Loucy (cell line): Measurements from ENCODE around the gene CST5.

Source experiments
- H2AFZ ChIP-seq: fragments of 200-600 bp; sonication (generic); 2 replicates; pipeline ENCODE4 v1.6.0; 2016; ENCODE audit warnings: antibody characterized with exemption, mild to moderate bottlenecking, low read length, moderate library complexity
- H3F3A ChIP-seq: fragments of 200-600 bp; 2 replicates; pipeline ENCODE4 v1.6.0; 2016; ENCODE audit warnings: antibody characterized with exemption, low read depth, mild to moderate bottlenecking
- H3K27me3 ChIP-seq: fragments of 200-600 bp; sonication (generic); 2 replicates; pipeline ENCODE4 v1.6.1; 2014; ENCODE audit warnings: low read length, mild to moderate bottlenecking; ENCODE audit not compliant: insufficient read depth, poor library complexity, severe bottlenecking
- H3K36me3 ChIP-seq: fragments of 200-600 bp; sonication (generic); 2 replicates; pipeline ENCODE4 v1.6.1; 2016; ENCODE audit warnings: low read length; ENCODE audit not compliant: insufficient read depth
- H3K4me1 ChIP-seq: fragments of 200-600 bp; sonication (generic); 2 replicates; pipeline ENCODE4 v1.5.1; 2014; ENCODE audit warnings: low read length, mild to moderate bottlenecking; ENCODE audit not compliant: insufficient read depth, poor library complexity, severe bottlenecking
- H3K4me2 ChIP-seq: fragments of 200-600 bp; sonication (generic); 2 replicates; pipeline ENCODE4 v1.6.0; 2014; ENCODE audit warnings: antibody characterized with exemption, low read length, low read depth, mild to moderate bottlenecking; ENCODE audit not compliant: poor library complexity, severe bottlenecking
- H3K4me3 ChIP-seq: fragments of 200-600 bp; sonication (generic); 2 replicates; pipeline ENCODE4 v1.5.1; 2014; ENCODE audit warnings: low read length, mild to moderate bottlenecking, mixed read lengths; ENCODE audit not compliant: poor library complexity, severe bottlenecking
- H3K79me2 ChIP-seq: fragments of 200-600 bp; sonication (generic); 2 replicates; pipeline ENCODE4 v1.6.1; 2014; ENCODE audit warnings: low read length; ENCODE audit not compliant: insufficient read depth
- H3K9ac ChIP-seq: fragments of 200-600 bp; sonication (generic); 2 replicates; pipeline ENCODE4 v1.6.0; 2014; ENCODE audit warnings: mild to moderate bottlenecking, low read depth, low read length, moderate library complexity; ENCODE audit not compliant: poor library complexity, severe bottlenecking
- H3K9me2 ChIP-seq: fragments of 200-600 bp; sonication (generic); replicated peaks from 2 replicates; pipeline ENCODE4 v1.6.1; 2016; ENCODE audit warnings: low read depth, low read length, mixed read lengths
- H3K9me3 ChIP-seq: fragments of 200-600 bp; sonication (generic); 2 replicates; pipeline ENCODE4 v1.6.1; 2014; ENCODE audit warnings: mild to moderate bottlenecking, antibody characterized with exemption, low read length, low read depth; ENCODE audit not compliant: insufficient read depth
- H4K20me1 ChIP-seq: fragments of 200-600 bp; sonication (generic); 2 replicates; pipeline ENCODE4 v1.6.0; 2014; ENCODE audit warnings: antibody characterized with exemption, low read length, mild to moderate bottlenecking; ENCODE audit not compliant: insufficient read depth, poor library complexity, severe bottlenecking
- EZH2phosphoT487 ChIP-seq: fragments of 200-600 bp; IDR thresholded peaks from 2 replicates; pipeline ENCODE4 v1.6.1; 2018; ENCODE audit warnings: antibody characterized with exemption, mild to moderate bottlenecking, moderate library complexity, borderline replicate concordance
- TF ChIP-seq, protein P1 (sequence below): fragments of 200-600 bp; sonication (generic); conservative IDR thresholded peaks from 2 replicates; pipeline ENCODE4 v1.5.1; 2014; ENCODE audit warnings: mild to moderate bottlenecking, antibody characterized with exemption, low read length

CST5 gene

DNA sequence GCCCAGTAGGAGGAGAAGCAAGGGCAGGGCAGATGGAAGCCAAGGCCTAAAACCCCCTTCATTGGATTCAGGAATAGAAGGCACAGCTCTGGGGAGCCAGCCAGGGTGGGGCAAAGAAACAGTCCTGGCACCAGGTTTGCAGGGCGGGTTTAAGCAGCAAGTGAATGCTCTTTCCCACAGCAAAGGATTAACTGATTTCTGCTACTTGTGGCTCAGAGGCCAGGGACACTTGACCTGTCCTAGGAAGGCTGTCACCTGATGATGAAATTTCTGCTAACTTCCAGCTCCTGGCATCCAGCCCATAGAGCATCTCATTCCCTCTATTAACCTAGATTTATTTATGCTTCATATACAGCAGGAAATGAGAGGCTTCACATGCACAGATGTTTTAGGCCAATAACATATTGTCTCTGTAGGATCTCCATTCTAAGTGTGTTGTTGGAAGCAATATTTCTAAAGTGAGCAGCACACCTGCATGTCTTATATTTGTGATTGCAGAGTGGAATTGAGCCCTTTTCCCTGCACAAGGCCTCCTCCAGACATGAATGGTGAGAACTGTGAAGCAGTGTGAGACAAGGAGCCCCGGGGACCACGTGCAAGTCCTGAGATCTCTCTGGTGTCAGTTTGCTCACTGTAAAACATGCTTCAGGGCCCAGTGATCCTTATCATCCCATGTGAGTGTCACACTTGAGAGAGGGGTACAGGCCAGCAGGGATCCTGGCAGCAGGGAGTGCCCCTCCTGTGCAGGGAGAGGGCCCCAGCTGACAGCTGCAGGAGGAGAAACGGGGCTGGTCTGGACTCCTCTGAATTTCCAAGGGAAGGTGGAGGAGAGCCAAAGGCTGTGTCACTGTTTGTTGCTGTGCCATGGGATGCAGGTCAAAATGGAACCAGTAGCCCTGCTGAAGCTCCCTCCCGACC is 41.1 kb upstream of the CST5 start:
- H3K9me2 ChIP-seq: no peaks in the 10 kb centered on the region
- H2AFZ ChIP-seq: no peak overlapping the region
- no peak overlapping the region for H3K4me3 ChIP-seq
- H3K36me3 ChIP-seq: no peaks in the 10 kb centered on the region
- no peaks in the 10 kb centered on the region for H3F3A ChIP-seq
- no peaks in the 10 kb centered on the region for H3K79me2 ChIP-seq
- no peaks in the 10 kb centered on the region for H3K4me1 ChIP-seq
- no peaks in the 10 kb centered on the region for H3K27me3 ChIP-seq
- H3K9ac ChIP-seq: no peak overlapping the region
- no peak overlapping the region for H3K4me2 ChIP-seq
- no peaks in the 10 kb centered on the region for H4K20me1 ChIP-seq
- TF ChIP-seq, protein P1, sequence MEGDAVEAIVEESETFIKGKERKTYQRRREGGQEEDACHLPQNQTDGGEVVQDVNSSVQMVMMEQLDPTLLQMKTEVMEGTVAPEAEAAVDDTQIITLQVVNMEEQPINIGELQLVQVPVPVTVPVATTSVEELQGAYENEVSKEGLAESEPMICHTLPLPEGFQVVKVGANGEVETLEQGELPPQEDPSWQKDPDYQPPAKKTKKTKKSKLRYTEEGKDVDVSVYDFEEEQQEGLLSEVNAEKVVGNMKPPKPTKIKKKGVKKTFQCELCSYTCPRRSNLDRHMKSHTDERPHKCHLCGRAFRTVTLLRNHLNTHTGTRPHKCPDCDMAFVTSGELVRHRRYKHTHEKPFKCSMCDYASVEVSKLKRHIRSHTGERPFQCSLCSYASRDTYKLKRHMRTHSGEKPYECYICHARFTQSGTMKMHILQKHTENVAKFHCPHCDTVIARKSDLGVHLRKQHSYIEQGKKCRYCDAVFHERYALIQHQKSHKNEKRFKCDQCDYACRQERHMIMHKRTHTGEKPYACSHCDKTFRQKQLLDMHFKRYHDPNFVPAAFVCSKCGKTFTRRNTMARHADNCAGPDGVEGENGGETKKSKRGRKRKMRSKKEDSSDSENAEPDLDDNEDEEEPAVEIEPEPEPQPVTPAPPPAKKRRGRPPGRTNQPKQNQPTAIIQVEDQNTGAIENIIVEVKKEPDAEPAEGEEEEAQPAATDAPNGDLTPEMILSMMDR: no peak
- no peak for TF ChIP-seq EZH2phosphoT487
- no peaks in the 10 kb centered on the region for H3K9me3 ChIP-seq

DNA sequence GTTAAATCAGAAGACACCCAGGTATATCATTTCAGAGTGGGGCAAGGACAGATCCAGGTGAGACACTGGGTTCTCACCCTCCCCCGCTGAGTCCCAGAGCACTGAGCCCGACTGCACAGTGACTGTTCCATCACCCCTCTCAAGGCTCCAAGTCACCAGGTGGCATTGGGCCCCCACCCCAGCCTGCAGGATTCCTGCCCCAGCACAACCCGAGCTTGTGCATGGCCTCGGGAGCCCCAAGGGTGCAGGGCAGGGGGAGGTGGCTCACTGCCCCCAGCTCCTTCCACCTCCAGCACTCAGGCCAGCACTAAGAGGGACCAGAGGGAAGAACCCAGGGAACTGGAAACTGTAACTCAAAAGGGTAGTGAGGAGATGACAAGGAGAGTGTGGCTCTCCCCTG is 39.3 kb upstream of the CST5 start:
- H3K4me3 ChIP-seq: no peak overlapping the region
- no peaks in the 10 kb centered on the region for H3K36me3 ChIP-seq
- no peaks in the 10 kb centered on the region for H3K9me2 ChIP-seq
- no peak overlapping the region for H3K9ac ChIP-seq
- no peak overlapping the region for H2AFZ ChIP-seq
- TF ChIP-seq, protein P1: no peak
- TF ChIP-seq EZH2phosphoT487: no peak
- no peaks in the 10 kb centered on the region for H3K9me3 ChIP-seq
- no peaks in the 10 kb centered on the region for H3K79me2 ChIP-seq
- no peaks in the 10 kb centered on the region for H3K27me3 ChIP-seq
- no peak overlapping the region for H3K4me2 ChIP-seq
- no peaks in the 10 kb centered on the region for H4K20me1 ChIP-seq
- H3F3A ChIP-seq: no peaks in the 10 kb centered on the region
- H3K4me1 ChIP-seq: no peaks in the 10 kb centered on the region

DNA sequence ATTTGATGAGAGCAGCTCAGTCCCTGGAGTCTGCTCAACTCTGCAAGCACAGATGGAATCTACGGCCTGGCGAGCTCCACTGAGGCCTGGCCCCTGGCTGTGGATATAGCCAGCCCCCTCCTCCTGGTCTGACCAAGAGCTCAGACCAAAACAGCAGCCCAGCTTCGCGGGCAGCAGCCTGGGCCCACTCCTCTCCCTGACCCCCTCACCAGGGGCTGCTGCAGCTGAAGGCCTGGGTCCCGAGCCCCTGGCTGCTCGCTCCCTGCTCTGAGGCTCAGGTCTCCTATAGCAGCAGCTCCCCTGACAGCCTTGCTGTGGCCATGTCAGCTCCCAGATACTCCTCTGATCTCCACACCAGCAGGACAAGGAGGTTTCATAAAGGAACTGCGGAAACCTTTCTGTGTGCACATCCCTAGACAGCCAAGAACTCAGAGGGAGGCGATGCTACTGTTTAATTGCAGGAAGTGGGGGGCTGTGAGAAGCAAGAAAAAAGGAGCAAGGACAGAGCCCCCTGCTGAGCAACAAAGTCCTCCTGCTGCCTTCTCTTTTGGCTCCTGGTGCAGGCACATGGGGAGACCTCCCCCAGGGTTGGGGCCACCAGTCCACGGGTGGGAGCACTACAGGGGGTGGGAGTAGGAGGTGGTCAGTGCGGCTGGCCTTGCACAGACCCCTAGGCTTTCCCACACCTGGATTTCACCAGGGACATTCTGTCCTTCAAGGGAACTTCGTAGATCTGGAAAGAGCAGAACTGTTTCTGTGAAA is 38.7 kb upstream of the CST5 start:
- Histone ChIP-seq H3K36me3 (no peaks in the 10 kb centered on the region), H3K27me3 (no peaks in the 10 kb centered on the region), H3K9me3 (no peaks in the 10 kb centered on the region), H3K9me2 (no peaks in the 10 kb centered on the region), H3K4me1 (no peaks in the 10 kb centered on the region), H3K4me2 (no peak overlapping the region), H4K20me1 (no peaks in the 10 kb centered on the region), H3K79me2 (no peaks in the 10 kb centered on the region), H2AFZ (no peak overlapping the region), H3F3A (no peaks in the 10 kb centered on the region), H3K9ac (no peak overlapping the region), H3K4me3 (no peak overlapping the region)
- no peak for TF ChIP-seq EZH2phosphoT487
- TF ChIP-seq, protein P1: no peak
